SIG-M5 treated with dmso at 0.1 percent for 504 hours (cell line): ENCODE data around the gene IFITM5.

ENCODE experiments used
- DNase-seq: peaks from one replicate; lab custom pipeline; 2025; ENCODE audit not compliant: unreplicated experiment; lab: John Stamatoyannopoulos, UW

IFITM5 gene

GRCh38 chr11:284105-285020, 15.0 kb downstream of the IFITM5 start:
- no peak for DNase-seq

- no peak for DNase-seq
These were observed 15.8 kb downstream of the IFITM5 start for GRCh38 chr11:283405-284104.

- DNase-seq = no peak
These were observed 16.5 kb downstream of the IFITM5 start for GRCh38 chr11:282630-283360.

GRCh38 chr11:282171-282570, 17.2 kb downstream of the IFITM5 start:
- no peak for DNase-seq

GRCh38 chr11:281486-282161, 17.7 kb downstream of the IFITM5 start:
- no peak for DNase-seq

GRCh38 chr11:280706-281485, 18.4 kb downstream of the IFITM5 start:
- no peak for DNase-seq

GRCh38 chr11:279966-280705, 19.2 kb downstream of the IFITM5 start:
- DNase-seq = peak; percentile 49

- DNase-seq = no peak
These were observed 20.0 kb downstream of the IFITM5 start for GRCh38 chr11:279040-279965.

GRCh38 chr11:278001-278951, 21.1 kb downstream of the IFITM5 start, which contains the start of gene NLRP6:
NLRP6 (plus strand) TSS chr11:278407; CDS start chr11:278570, 163 bp downstream.
- no peak for DNase-seq

- DNase-seq = no peak
These were observed 23.1 kb downstream of the IFITM5 start for GRCh38 chr11:276219-276618.

GRCh38 chr11:272931-273198, 26.5 kb downstream of the IFITM5 start:
- no peak for DNase-seq

GRCh38 chr11:272195-272930, 27.0 kb downstream of the IFITM5 start:
- DNase-seq = no peak

GRCh38 chr11:271319-271715, 28.0 kb downstream of the IFITM5 start:
- no peak for DNase-seq

GRCh38 chr11:270451-271318, 28.6 kb downstream of the IFITM5 start:
- DNase-seq = no peak

GRCh38 chr11:269146-269890, 30.0 kb downstream of the IFITM5 start:
- DNase-seq = peak; percentile 94
